Stimulated activated CD8-positive, alpha-beta memory T cell treated with anti-CD3 and anti-CD28 coated beads, Interleukin-15, amount 100 ng/mL, for 24 hours (primary cell): ENCODE results near the gene AP1B1.
"Not testable (repeated sequence)": the region's sequence is repeated elsewhere in the genome, so short reads cannot be mapped to it uniquely, and the experiment has no call there.

Experiments used
- DNase-seq: peaks from one replicate; pipeline ENCODE4 v3.0.0-alpha.2; 2020; ENCODE audit warnings: low read depth

The AP1B1 gene

DNA sequence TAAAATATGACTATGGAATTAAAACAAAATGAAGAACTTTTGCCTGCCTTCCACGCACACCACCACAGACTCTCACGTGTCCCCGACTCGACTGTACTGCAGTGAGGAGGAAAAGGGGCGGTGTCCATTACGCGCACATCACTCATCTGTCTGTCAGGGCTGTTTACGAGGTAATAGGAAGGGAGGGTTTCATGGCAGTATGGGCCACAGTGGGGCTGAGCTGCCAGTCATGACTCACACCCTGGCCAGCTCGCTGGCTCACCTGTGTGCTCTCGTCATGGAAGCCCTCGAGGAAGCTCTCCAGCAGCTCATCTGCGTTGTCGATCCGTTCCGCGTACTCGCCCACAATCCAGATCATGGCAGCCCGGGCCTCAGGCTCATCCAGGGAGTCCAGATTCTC is 39.4 kb downstream of the AP1B1 start:
- DNase-seq: no peak

DNA sequence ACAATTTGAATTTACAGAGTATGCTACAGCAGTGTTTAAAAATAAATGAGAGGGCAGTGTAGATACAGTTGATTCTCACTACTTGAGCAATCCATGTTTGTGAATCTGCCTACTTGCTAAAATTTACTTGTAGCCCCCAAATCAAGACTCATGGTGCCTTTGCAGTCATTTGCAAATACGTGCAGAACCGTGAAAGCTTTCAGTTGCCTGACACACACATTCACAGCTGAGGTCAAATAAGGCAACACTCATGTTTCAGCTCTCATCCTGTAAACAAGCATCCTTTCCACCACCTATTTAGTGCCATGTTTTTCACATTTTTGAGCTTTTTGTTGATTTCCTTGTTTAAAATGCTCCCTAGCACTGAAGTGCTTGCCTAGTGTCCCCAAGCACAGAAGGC is 40.3 kb downstream of the AP1B1 start:
- no peak for DNase-seq

DNA sequence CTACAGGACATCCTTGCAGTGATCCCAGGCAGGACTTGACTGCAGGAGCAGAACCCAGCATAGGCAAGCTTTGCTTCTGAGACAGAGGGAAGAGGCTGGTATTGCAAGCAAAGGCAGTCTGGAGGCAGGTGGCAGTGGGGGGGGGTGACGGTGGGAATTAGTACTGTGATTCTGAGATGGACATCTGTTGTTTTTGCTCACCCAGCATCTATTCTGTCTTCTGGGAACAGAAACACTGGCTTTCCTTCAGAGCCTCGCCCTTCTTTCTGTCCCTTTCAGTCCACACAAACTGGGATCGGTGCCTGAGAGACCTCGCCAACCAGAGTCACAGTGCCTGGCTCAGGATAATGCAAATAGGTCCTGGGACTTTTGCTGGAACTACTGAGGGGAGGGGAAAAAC is 41.7 kb downstream of the AP1B1 start:
- no peak for DNase-seq

DNA sequence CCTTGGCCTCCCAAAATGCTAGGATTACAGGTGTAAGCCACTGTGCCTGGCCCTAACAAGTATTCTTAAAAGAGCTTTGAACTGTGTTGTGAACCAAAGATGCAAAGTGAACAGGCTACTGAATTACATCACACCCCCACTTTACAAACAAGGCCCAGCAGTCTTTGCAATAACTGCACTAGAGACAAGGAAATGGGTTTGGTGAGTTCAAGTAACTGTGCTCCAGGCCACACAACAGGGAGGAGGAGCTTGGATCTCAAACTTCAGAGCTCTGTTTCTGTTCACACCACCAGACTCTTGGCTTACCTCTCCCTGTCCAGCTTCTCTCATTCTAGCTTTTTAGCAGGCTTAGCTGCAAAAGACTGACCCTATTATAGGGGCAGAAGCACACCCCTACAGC is 42.4 kb downstream of the AP1B1 start:
- no peak for DNase-seq

GRCh38 chr22:29344889-29345288 is 43.5 kb downstream of the AP1B1 start:
- not testable (repeated sequence) for DNase-seq

DNA sequence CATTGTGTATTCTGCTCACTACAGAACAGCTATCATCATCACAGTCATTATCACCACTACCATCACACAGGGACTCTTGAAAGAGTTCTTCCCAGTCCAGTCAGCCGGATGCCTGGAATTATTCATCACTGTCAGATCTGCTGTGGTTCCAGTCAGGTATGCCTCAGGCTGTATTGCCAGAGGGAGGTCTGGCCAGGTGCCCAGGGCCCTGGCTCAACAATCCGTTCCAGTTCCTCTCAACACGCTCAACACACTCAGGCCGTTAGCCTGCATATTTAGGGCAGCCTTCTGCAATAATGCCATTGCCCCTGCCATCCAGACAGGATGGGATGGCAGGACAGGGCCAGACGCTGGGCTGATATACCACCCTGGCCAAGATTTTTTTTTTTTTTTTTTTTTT is 44.2 kb downstream of the AP1B1 start:
- no peak for DNase-seq

DNA sequence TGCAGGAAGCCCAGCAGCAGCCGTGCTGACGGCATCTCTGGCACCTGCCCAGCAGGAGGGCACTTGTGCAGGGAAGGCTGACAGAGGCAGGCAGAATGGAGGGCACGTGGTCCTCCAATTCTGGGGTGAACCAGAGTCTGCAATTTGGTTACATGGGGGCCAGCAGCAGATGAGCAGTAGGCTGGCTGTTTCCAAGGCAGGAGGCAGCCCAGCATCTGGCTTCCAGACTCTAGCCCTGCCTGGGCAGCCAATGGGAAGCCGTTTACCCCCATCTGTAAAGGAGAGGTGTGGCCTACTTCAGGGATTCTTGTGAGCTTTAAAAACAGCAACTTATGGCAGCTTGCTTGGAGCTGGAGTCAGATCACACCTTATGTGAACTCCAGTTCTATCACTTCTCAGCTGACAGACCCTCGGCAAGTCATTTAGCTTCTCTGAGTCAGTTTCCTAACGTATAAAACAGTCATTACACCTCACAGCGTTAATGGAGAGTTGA is 45.0 kb downstream of the AP1B1 start:
- no peak for DNase-seq

GRCh38 chr22:29342577-29343312 is 45.6 kb downstream of the AP1B1 start:
- DNase-seq: no peak

DNA sequence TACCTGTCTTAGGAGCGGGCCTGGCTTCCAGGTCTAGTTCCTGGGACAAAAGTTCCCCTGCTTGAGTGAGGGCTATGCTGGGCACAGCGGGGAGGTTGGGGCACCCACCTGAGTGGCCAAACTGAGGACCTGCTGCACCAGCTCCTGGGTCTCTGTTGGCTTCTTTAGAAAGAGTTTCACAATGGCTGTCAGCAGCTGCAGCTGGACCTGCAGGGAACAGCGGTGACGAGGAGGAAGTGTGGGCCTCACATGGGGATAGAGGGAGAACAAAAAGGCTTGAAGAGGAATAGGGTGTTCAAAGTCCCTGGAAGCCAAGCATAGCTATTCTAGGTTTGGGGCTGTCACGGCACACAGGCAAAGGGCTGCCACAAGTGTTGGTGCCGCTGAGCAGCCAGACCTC is 46.2 kb downstream of the AP1B1 start:
- no peak for DNase-seq

DNA sequence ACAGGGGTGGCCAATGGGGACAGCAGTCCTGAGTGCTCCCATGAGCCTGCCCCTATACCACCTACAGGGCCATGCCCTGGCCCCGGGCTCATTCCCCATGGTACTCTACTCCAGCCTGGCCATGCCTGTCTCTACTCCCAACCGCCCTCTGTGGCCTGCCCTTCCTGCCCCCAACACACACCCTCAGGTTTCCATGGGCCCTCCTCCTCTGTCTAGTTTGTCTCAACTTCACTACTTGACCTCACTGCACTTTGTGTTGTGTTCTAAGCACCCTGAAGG is 46.6 kb downstream of the AP1B1 start:
- DNase-seq: no peak

- no peak for DNase-seq
Observed at GRCh38 chr22:29341056-29341848, 47.1 kb downstream of the AP1B1 start.

GRCh38 chr22:29340566-29340965 is 47.8 kb downstream of the AP1B1 start:
- DNase-seq: no peak

DNA sequence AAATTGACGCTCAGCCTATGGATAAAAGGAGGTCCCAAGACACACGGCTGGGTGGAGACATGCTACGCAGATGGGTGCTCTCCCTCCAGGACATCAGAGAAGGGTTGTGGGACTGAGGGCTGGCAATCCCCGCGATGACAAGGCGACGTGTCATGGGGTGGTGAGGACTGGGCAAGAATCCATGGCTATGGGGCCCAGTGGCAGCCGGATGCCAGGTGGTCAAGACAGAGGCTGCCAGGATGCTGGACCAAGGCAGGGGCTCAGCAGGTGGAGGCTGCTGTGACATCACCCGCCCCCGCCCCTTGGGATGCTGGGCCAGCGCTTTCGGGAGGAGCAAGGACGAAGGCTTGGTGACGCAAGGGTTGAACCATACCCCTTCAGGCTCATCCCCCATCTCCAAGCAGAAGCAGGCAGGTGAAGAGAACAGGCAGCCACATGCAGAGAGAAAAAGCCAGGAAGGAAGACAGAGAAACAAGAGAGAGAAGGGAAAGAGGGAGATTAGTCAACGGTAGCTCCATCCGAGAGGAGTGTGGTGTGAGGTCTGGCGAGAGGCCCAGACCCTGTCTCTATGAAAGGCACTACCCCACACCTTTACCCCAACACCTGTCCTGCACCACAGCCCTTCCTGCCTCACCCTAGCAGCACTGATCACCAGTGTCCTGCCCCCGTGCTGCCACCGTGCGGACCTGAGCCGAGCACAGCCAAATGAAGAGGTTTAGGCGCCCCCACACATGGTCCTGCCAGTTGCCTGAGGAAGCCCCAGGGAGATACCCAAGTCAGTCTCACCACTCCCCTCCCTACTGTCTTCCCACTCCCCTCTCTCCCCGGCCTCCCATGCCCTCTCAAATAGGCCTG is 48.8 kb downstream of the AP1B1 start:
- no peak for DNase-seq

GRCh38 chr22:29338398-29338797 is 50.0 kb downstream of the AP1B1 start:
- no peak for DNase-seq

DNA sequence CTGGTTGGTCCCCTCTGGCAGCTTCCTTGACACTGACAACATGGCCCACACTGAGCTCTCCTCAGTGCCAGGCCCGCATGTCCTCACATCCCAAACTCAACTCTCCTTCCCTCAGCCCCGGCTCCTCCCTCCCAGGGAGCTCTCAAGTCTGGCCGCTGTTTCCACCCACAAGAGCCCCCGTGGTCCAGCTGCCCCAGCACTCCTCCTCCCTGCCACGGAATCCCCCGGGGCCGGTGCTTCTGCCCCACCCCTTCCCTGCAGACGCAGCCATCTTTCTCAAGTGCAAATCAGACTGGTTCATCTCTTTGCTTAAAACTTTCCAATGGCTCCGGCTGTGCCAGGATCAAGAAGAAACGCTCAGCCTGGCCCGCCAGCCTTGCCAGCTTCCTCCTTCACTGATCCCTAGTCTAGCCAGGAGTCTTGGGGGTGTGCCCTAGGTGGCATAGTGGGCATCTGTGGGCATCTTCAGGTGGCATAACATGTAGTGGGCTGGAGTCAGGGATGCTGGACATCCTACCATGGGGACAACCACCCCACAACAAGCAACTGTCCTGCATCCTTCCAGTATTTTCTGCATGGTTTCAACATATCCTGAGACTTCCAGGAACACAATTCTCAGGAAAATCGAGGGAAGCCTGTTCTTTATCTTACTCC is 50.6 kb downstream of the AP1B1 start:
- DNase-seq: no peak

DNA sequence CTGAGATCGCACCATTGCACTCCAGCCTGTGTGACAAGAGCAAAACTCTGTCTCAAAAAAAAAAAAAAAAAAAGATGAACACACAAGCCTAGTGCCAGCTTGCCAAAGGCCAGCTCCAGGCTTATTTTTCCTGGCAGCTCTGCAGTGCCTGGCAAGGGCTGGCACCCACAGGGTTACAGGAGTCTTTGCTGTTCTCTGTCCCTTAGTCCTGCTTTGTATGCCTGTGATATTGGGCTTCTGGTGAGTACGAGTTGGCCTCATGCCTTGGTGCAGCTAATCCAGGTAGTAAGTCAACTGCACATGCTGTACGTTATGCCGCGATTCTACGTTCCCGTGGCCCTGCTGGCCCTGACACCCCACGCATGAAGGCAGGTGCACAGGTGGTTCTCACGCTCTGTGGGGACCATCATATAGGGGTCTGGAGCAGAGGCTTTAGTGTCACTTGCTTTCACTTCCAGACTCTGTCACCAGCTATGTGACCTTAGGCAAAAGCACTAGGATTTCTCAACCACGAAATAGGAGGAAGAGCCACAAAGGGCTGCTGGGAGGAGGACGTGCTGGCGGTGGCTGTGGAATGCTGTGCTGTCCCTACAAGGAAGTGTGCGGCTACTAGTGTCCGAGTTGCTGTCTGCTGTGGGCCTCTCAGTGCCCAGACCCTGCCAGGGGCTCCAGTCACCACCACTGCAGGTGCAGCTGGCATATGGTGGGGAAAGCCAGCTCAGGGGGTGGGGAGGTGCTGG is 51.4 kb downstream of the AP1B1 start:
- no peak for DNase-seq

- no peak for DNase-seq
Observed at GRCh38 chr22:29335656-29336055, 52.7 kb downstream of the AP1B1 start.

DNA sequence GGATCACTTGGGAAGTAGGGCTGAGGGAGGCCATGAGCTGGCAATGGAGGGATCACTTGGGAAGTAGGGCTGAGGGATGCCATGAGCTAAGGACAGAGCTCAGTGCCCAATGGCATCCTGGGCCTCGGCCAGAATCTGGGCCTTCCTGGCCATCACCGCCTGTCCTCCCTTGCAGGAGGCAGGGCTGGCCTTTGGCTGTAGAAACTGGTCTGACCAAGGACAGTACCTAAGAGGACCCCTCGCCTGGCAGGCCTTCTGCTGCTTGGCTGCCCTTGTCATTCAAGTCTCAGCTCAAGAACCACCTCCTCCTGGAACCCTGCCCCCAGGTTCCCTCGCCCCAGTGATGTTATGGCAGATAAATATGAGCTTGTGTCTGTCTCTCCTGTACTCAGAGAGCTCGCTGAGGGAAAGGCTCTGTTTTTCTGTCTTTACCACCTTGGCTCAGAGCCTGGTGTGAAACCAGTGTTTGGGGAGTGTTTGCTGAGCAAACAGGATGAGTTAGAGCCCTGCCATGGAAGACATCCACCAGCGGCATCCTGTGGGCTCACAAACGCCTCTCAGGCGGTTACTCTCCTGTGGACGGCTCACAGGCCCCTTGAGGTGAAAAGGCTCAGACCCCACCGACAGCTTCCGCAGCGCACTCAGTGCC is 53.5 kb downstream of the AP1B1 start:
- DNase-seq: no peak

GRCh38 chr22:29334148-29334547 is 54.2 kb downstream of the AP1B1 start:
- DNase-seq: no peak

- DNase-seq: no peak
Observed at GRCh38 chr22:29332886-29333496, 55.4 kb downstream of the AP1B1 start.
